Measurements from ENCODE around the gene LRRC4C. TPM values are rescaled to one million over a fixed set of nuclear protein-coding genes. Genes with fewer than 3 reads are reported as not detected.

The LRRC4C gene
- total RNA-seq, 1 experiment from 2014 or later: 0.13 TPM

GRCh38 chr11:40642284-40642683 lies 817.2 kb downstream of the LRRC4C start:
- H3K56ac ChIP-seq (ENCODE audit: insufficient read length, low read depth, low read length): no peak overlapping the region
- no peak overlapping the region for H2BK20ac ChIP-seq (ENCODE audit: low read depth, low read length, poor library complexity, severe bottlenecking)
- no peak overlapping the region for H4K8ac ChIP-seq (replicated peaks; ENCODE audit: insufficient read length, low read depth, low read length)
- H3K9ac ChIP-seq (ENCODE audit: extremely low read depth, insufficient read length, low read length): no peak overlapping the region
- H3K14ac ChIP-seq (ENCODE audit: insufficient read depth, low read length): no peak overlapping the region
- no peak overlapping the region for H3K4ac ChIP-seq (ENCODE audit: low read depth, low read length)
- no peak overlapping the region for H3K4me3 Mint-ChIP-seq
- H3K23ac ChIP-seq (ENCODE audit: insufficient read length, low read depth, low read length): no peak overlapping the region
- no peak overlapping the region for H3K18ac ChIP-seq (ENCODE audit: insufficient read length, low read depth, low read length)
- H2AFZ ChIP-seq (ENCODE audit: low read length): no peak overlapping the region
- peaks cover 10 to 12% of the 10 kb centered on the region in 2 experiments for H3K4me1 Mint-ChIP-seq
- H4K5ac ChIP-seq (ENCODE audit: insufficient read length, low read depth, low read length): no peak overlapping the region
- H3K36me3 Mint-ChIP-seq (ENCODE audit: insufficient read depth in 1 of 3, low read depth in 3 of 3): peaks cover under 1 to 6% (median 3%) of the 10 kb centered on the region in 3 experiments; a peak in 5 of 7 replicates
- no peak overlapping the region for H2AK5ac ChIP-seq (ENCODE audit: insufficient read length, low read length)
- H3K27me3 Mint-ChIP-seq (ENCODE audit: low read depth): no peaks in the 10 kb centered on the region
- H3K27ac ChIP-seq (ENCODE audit: insufficient read length, low read depth, low read length): no peak overlapping the region
- H3K27ac Mint-ChIP-seq: no peak overlapping the region
- no peak overlapping the region for H2BK5ac ChIP-seq (ENCODE audit: insufficient read length, low read length)
- no peaks in the 10 kb centered on the region for H3K79me2 ChIP-seq (ENCODE audit: insufficient read depth, low read length)
- WGBS (ENCODE audit: extremely low coverage, insufficient read length, low lambda C conversion rate): no CpG with 5 or more reads among the region's 1 CpG
- no peaks in the 10 kb centered on the region for H3K9me3 ChIP-seq (ENCODE audit: control insufficient read depth, low read depth, low read length)
- H3K23me2 ChIP-seq (ENCODE audit: insufficient read length, low read depth, low read length, poor library complexity, severe bottlenecking): no peaks in the 10 kb centered on the region
- no peak overlapping the region for H2BK15ac ChIP-seq (ENCODE audit: low read depth, low read length)
- peaks cover 4% of the 10 kb centered on the region; the same call in 1 of the 2 replicates for H3K4me1 ChIP-seq (ENCODE audit: insufficient read depth, low read length)
- H2BK120ac ChIP-seq (ENCODE audit: low read depth, low read length, poor library complexity, severe bottlenecking): no peak overlapping the region
- H3K27me3 ChIP-seq (ENCODE audit: insufficient read depth, low read length): no peaks in the 10 kb centered on the region
- no peak overlapping the region for H4K91ac ChIP-seq (ENCODE audit: insufficient read length, low read depth, low read length)
- no peak overlapping the region for H3T11ph ChIP-seq (ENCODE audit: low read length)
- H3K79me1 ChIP-seq (ENCODE audit: insufficient read depth, low read depth, low read length, poor library complexity, severe bottlenecking): no peaks in the 10 kb centered on the region
- H2BK12ac ChIP-seq (ENCODE audit: insufficient read length, low read depth, low read length): no peak overlapping the region
- no peak for DNase-seq
- no peak overlapping the region for H3K4me2 ChIP-seq (ENCODE audit: insufficient read depth, insufficient read length, low read length)
- H4K20me1 ChIP-seq (ENCODE audit: control insufficient read depth, insufficient read depth, insufficient read length): no peaks in the 10 kb centered on the region
- H3K9me3 Mint-ChIP-seq: peaks cover 0 to 9% of the 10 kb centered on the region in 2 experiments; a peak in 4 of 5 replicates
- no peak for TF ChIP-seq CTCF (conservative IDR thresholded peaks at IDR 0.05)

Measured in H9 (cell line).